ENCODE results near the gene CIART.

The CIART gene

GRCh38 chr1:150257624-150258585 is 24.4 kb upstream of the CIART start, which contains the start of gene CA14:
Gene CA14 (plus strand): TSS chr1:150257774. CDS start chr1:150258129, 355 bp downstream.
- peak within 1 kb of the TSS; percentile 49 for H2AK5ac ChIP-seq (ENCODE audit: low read length, severe bottlenecking)
- peak within 1 kb of the TSS; percentile 76 for H2BK120ac ChIP-seq (ENCODE audit: low read depth, low read length)
- no peaks in the 10 kb centered on the region for H3K9me3 ChIP-seq (ENCODE audit: control insufficient read depth, low read length)
- peak within 1 kb of the TSS; percentile 80 for H3K9ac ChIP-seq (ENCODE audit: low read length)
- no peak within 1 kb of the TSS for H2BK5ac ChIP-seq (ENCODE audit: low read depth, low read length, poor library complexity, severe bottlenecking)
- peak within 1 kb of the TSS; percentile 55 to 77 for H3K18ac ChIP-seq (ENCODE audit: low read depth in 1 of 2, low read length in 2 of 2)
- H3K4ac ChIP-seq (ENCODE audit: low read depth in 1 of 2, low read length in 2 of 2): peak within 1 kb of the TSS; percentile 10 to 64
- H3K27ac ChIP-seq (ENCODE audit: low read length, poor library complexity, severe bottlenecking): no peak within 1 kb of the TSS
- no peak within 1 kb of the TSS for H3K4me3 ChIP-seq (ENCODE audit: insufficient read depth in 1 of 2, low read depth in 1 of 2, low read length in 2 of 2)
- H2AFZ ChIP-seq (ENCODE audit: low read depth, low read length): peak within 1 kb of the TSS; percentile 11
- 4% methylated on average over 12 of the region's 13 CpGs for WGBS
- no peaks in the 10 kb centered on the region for H3K36me3 ChIP-seq (ENCODE audit: control insufficient read depth in 1 of 2, insufficient read depth in 2 of 2, low read depth in 1 of 2, low read length in 2 of 2)
- H4K91ac ChIP-seq (ENCODE audit: low read length): peak within 1 kb of the TSS; percentile 57
- H3K4me2 ChIP-seq (ENCODE audit: low read length, poor library complexity, severe bottlenecking): peak within 1 kb of the TSS; percentile 44
- H2BK15ac ChIP-seq (ENCODE audit: low read depth, poor library complexity, severe bottlenecking): peak within 1 kb of the TSS; percentile 52
- H3K27me3 ChIP-seq (ENCODE audit: control insufficient read depth in 1 of 2, insufficient read depth in 1 of 2, low read length in 2 of 2): peaks cover 28 to 34% of the 10 kb centered on the region in 2 experiments
- peak; percentile 38 for DNase-seq
- H3K4me1 ChIP-seq (ENCODE audit: control insufficient read depth, insufficient read depth, low read depth, low read length): peaks cover 28% of the 10 kb centered on the region
- peak within 1 kb of the TSS; percentile 65 to 79 for H2BK12ac ChIP-seq (ENCODE audit: low read length in 2 of 2)
- H3K14ac ChIP-seq (ENCODE audit: low read length in 2 of 2): peak within 1 kb of the TSS in 1 of 2 experiments; percentile 13
- peaks cover 2% of the 10 kb centered on the region for H3K79me1 ChIP-seq (replicated peaks; ENCODE audit: low read length, poor library complexity, severe bottlenecking)
- H4K8ac ChIP-seq (ENCODE audit: low read length): peak within 1 kb of the TSS; percentile 46
- peak within 1 kb of the TSS in 1 of 2 experiments; percentile 42 for H3K23ac ChIP-seq (ENCODE audit: low read length in 2 of 2)

- Histone ChIP-seq H2AFZ (ENCODE audit: low read depth, low read length) (no peak overlapping the region), H3K9me3 (ENCODE audit: control insufficient read depth, low read length) (no peaks in the 10 kb centered on the region), H4K91ac (ENCODE audit: low read length) (no peak overlapping the region), H3K36me3 (ENCODE audit: control insufficient read depth in 1 of 2, insufficient read depth in 2 of 2, low read depth in 1 of 2, low read length in 2 of 2) (peaks cover 0 to 2% of the 10 kb centered on the region in 2 experiments), H2BK15ac (ENCODE audit: low read depth, poor library complexity, severe bottlenecking) (no peak overlapping the region), H3K4me1 (ENCODE audit: control insufficient read depth, insufficient read depth, low read depth, low read length) (peaks cover 28% of the 10 kb centered on the region), H3K79me1 (replicated peaks; ENCODE audit: low read length, poor library complexity, severe bottlenecking) (peaks cover 2% of the 10 kb centered on the region), H3K4me2 (ENCODE audit: low read length, poor library complexity, severe bottlenecking) (no peak overlapping the region), H4K8ac (ENCODE audit: low read length) (no peak overlapping the region), H3K18ac (ENCODE audit: low read depth in 1 of 2, low read length in 2 of 2) (peak overlapping the region in 1 of 2 experiments; percentile 37), H3K4ac (ENCODE audit: low read depth in 1 of 2, low read length in 2 of 2) (no peak overlapping the region), H3K27me3 (ENCODE audit: control insufficient read depth in 1 of 2, insufficient read depth in 1 of 2, low read length in 2 of 2) (peaks cover 28 to 34% of the 10 kb centered on the region in 2 experiments), H3K4me3 (ENCODE audit: insufficient read depth in 1 of 2, low read depth in 1 of 2, low read length in 2 of 2) (no peak overlapping the region), H2AK5ac (ENCODE audit: low read length, severe bottlenecking) (no peak overlapping the region), H3K27ac (ENCODE audit: low read length, poor library complexity, severe bottlenecking) (no peak overlapping the region), H3K14ac (ENCODE audit: low read length in 2 of 2) (no peak overlapping the region), H2BK12ac (ENCODE audit: low read length in 2 of 2) (peak overlapping the region in 1 of 2 experiments; percentile 79), H3K9ac (ENCODE audit: low read length) (no peak overlapping the region), H2BK120ac (ENCODE audit: low read depth, low read length) (no peak overlapping the region), H2BK5ac (ENCODE audit: low read depth, low read length, poor library complexity, severe bottlenecking) (no peak overlapping the region), H3K23ac (ENCODE audit: low read length in 2 of 2) (no peak overlapping the region)
- no peak for DNase-seq
- 39% methylated on average over 4 of the region's 4 CpGs for WGBS
These were observed 23.1 kb upstream of the CIART start for GRCh38 chr1:150259217-150259616.

- H3K27ac ChIP-seq (ENCODE audit: low read length, poor library complexity, severe bottlenecking): no peak overlapping the region
- peak overlapping the region; percentile 48 to 63 for H3K18ac ChIP-seq (ENCODE audit: low read depth in 1 of 2, low read length in 2 of 2)
- H3K4ac ChIP-seq (ENCODE audit: low read depth in 1 of 2, low read length in 2 of 2): no peak overlapping the region
- peak overlapping the region; percentile 56 for H4K8ac ChIP-seq (ENCODE audit: low read length)
- H2BK120ac ChIP-seq (ENCODE audit: low read depth, low read length): peak overlapping the region; percentile 0
- peak overlapping the region in 1 of 2 experiments; percentile 86 for H2BK12ac ChIP-seq (ENCODE audit: low read length in 2 of 2)
- H2BK15ac ChIP-seq (ENCODE audit: low read depth, poor library complexity, severe bottlenecking): no peak overlapping the region
- peak overlapping the region; percentile 61 for H2AFZ ChIP-seq (ENCODE audit: low read depth, low read length)
- peaks cover 28 to 34% of the 10 kb centered on the region in 2 experiments for H3K27me3 ChIP-seq (ENCODE audit: control insufficient read depth in 1 of 2, insufficient read depth in 1 of 2, low read length in 2 of 2)
- WGBS: 9% methylated on average over 9 of the region's 11 CpGs
- peaks cover 3 to 10% of the 10 kb centered on the region in 2 experiments for H3K36me3 ChIP-seq (ENCODE audit: control insufficient read depth in 1 of 2, insufficient read depth in 2 of 2, low read depth in 1 of 2, low read length in 2 of 2)
- no peak overlapping the region for H2BK5ac ChIP-seq (ENCODE audit: low read depth, low read length, poor library complexity, severe bottlenecking)
- H3K14ac ChIP-seq (ENCODE audit: low read length in 2 of 2): no peak overlapping the region
- H3K23ac ChIP-seq (ENCODE audit: low read length in 2 of 2): no peak overlapping the region
- no peak overlapping the region for H3K4me3 ChIP-seq (ENCODE audit: insufficient read depth in 1 of 2, low read depth in 1 of 2, low read length in 2 of 2)
- H3K9ac ChIP-seq (ENCODE audit: low read length): no peak overlapping the region
- DNase-seq: peak; percentile 42
- H3K9me3 ChIP-seq (ENCODE audit: control insufficient read depth, low read length): no peaks in the 10 kb centered on the region
- peak overlapping the region; percentile 59 for H3K4me2 ChIP-seq (ENCODE audit: low read length, poor library complexity, severe bottlenecking)
- H2AK5ac ChIP-seq (ENCODE audit: low read length, severe bottlenecking): no peak overlapping the region
- no peak overlapping the region for H4K91ac ChIP-seq (ENCODE audit: low read length)
- H3K79me1 ChIP-seq (replicated peaks; ENCODE audit: low read length, poor library complexity, severe bottlenecking): peaks cover 2% of the 10 kb centered on the region
- H3K4me1 ChIP-seq (ENCODE audit: control insufficient read depth, insufficient read depth, low read depth, low read length): peaks cover 28% of the 10 kb centered on the region
These were observed 22.3 kb upstream of the CIART start for GRCh38 chr1:150259758-150260669.
